ENCODE results near the gene CFAP74. TPM values are rescaled to one million over a fixed set of nuclear protein-coding genes. Genes with fewer than 3 reads are reported as not detected.

The CFAP74 gene
- total RNA-seq, 2 experiments from 2014 or later = 0.31 to 0.46 TPM

DNA sequence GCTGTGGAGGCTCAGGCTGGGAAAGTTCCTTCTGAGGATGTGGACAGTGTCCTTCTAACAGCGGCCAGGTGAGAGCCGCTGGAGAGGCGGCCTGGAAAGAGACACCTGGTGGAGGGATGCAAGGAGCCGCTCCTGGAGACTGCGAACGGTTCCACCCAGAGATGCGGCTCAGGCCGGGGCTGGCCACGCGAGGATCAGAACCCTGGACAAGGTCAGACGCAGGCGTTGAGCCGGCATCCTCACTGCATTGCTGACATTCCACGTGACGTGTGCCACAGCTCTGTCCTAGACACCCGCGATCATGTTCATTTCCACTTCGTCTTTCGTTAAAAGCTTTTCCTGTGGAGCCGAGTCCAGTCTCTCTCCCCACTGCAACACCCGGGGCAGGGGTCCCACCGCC, 28.8 kb downstream of the CFAP74 start:
- no peak overlapping the region for H3K27ac Mint-ChIP-seq
- DNase-seq = no peak
- H3K27me3 Mint-ChIP-seq = peaks cover 5% of the 10 kb centered on the region
- H3K36me3 Mint-ChIP-seq = no peaks in the 10 kb centered on the region
- H3K9me3 Mint-ChIP-seq = no peaks in the 10 kb centered on the region
- H3K4me3 Mint-ChIP-seq = no peak overlapping the region
- no peaks in the 10 kb centered on the region for H3K4me1 Mint-ChIP-seq

DNA sequence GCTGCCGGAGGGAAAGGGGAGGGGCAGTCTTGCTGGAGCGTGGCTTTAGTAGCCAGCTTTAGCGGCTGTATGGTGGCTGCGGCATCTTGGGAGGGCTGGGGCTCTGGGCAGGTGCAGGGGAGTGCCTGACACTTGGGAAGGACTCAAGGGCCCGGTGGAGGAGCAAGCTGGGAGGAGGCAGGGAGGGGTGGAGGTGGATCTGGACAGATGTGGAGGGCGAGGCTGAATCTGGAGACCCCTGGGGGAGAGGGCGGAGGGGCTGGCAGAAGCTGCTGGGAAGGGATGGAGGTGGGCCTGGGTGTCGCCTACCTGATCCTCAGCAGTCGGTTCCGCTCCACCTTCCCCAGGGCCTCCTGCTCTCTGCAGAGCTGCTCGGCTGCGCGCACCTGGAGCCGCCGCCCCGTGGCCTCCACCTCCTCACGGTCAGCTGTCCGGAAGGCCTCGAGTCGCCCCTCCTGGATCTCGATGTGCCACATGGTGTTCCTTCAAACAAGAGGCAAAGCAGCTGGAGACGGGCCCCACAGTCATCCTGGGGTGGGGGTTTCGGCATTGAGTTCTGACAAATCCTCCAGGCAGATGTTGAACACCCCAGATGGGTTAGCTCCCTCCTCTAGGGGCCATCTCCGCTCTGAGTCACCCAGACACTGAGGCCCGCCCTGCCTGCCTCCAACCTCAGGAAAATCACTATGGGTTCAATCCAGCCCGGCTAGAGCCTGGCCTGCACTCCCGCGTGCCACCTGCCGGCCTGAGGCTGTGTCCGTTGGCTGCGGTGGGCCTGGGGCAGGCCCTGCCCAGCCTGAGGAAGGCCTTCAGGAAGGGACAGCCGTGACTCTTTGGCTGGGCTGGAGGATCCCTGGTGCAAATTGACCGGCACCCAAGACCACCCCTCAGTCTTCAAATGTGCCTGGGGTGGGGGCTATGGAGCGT, 29.6 kb downstream of the CFAP74 start:
- no peak overlapping the region for H3K27ac Mint-ChIP-seq
- H3K4me1 Mint-ChIP-seq = no peaks in the 10 kb centered on the region
- no peak for DNase-seq
- H3K36me3 Mint-ChIP-seq = no peaks in the 10 kb centered on the region
- H3K9me3 Mint-ChIP-seq = no peaks in the 10 kb centered on the region
- no peak overlapping the region for H3K4me3 Mint-ChIP-seq
- peaks cover 5% of the 10 kb centered on the region for H3K27me3 Mint-ChIP-seq

- Mint-ChIP-seq H3K4me1 (no peaks in the 10 kb centered on the region), H3K27ac (no peak overlapping the region), H3K27me3 (peaks cover 5% of the 10 kb centered on the region), H3K4me3 (no peak overlapping the region), H3K36me3 (no peaks in the 10 kb centered on the region), H3K9me3 (no peaks in the 10 kb centered on the region)
- DNase-seq = no peak
Measured at GRCh38 chr1:1972976-1973715, 30.4 kb downstream of the CFAP74 start.

DNA sequence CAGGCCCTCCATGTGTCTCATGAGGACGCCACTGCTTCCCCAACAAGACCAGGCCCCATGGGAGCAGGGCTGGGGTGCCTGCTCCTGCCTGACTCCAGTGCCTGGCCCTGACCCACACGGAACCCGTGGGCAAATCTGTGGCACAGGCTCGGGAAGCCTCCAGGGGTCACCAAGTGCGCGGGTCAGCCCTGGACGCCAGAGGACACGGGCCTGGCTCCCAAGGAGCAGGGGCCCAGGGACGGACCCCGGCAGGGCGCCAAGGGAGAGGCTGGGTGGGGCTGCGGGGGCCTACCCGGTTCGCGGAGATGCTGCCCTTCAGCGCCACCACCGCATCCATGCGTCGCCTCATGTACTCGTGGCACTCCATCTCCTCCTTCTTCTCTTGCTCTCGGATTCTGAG, 31.9 kb downstream of the CFAP74 start:
- Mint-ChIP-seq H3K27ac (no peak overlapping the region), H3K27me3 (peaks cover 9% of the 10 kb centered on the region), H3K4me3 (no peak overlapping the region), H3K36me3 (no peaks in the 10 kb centered on the region), H3K4me1 (no peaks in the 10 kb centered on the region), H3K9me3 (no peaks in the 10 kb centered on the region)
- no peak for DNase-seq

DNA sequence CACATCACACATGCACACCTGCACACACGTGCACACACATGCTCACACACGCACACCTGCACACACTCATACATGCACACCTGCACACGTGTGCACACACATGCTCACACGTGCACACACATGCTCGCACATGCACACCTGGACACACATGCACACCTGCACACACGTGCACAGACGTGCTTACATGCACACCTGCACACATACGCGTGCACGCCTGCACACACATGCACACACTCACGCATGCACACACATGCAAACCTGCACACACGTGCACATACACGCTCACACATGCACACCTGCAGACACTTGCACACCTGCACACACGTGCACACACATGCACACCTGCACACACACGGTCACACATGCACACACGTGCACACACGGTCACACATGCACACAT, 32.6 kb downstream of the CFAP74 start:
- Mint-ChIP-seq H3K4me3 (no peak overlapping the region), H3K9me3 (no peaks in the 10 kb centered on the region), H3K4me1 (no peaks in the 10 kb centered on the region), H3K27me3 (peaks cover 10% of the 10 kb centered on the region), H3K36me3 (no peaks in the 10 kb centered on the region), H3K27ac (no peak overlapping the region)
- DNase-seq = no peak

GRCh38 chr1:1969953-1970716, 33.5 kb downstream of the CFAP74 start:
- H3K4me3 Mint-ChIP-seq = no peak overlapping the region
- H3K9me3 Mint-ChIP-seq = no peaks in the 10 kb centered on the region
- DNase-seq = no peak
- H3K27ac Mint-ChIP-seq = no peak overlapping the region
- no peaks in the 10 kb centered on the region for H3K36me3 Mint-ChIP-seq
- no peaks in the 10 kb centered on the region for H3K4me1 Mint-ChIP-seq
- peaks cover 13% of the 10 kb centered on the region for H3K27me3 Mint-ChIP-seq

GRCh38 chr1:1969505-1969900, 34.1 kb downstream of the CFAP74 start:
- Mint-ChIP-seq H3K9me3 (no peaks in the 10 kb centered on the region), H3K27me3 (peaks cover 13% of the 10 kb centered on the region), H3K27ac (no peak overlapping the region), H3K4me3 (no peak overlapping the region), H3K4me1 (no peaks in the 10 kb centered on the region), H3K36me3 (no peaks in the 10 kb centered on the region)
- DNase-seq = no peak

- Mint-ChIP-seq H3K27me3 (peaks cover 13% of the 10 kb centered on the region), H3K27ac (no peak overlapping the region), H3K36me3 (no peaks in the 10 kb centered on the region), H3K4me3 (no peak overlapping the region), H3K9me3 (no peaks in the 10 kb centered on the region), H3K4me1 (no peaks in the 10 kb centered on the region)
- no peak for DNase-seq
Measured at GRCh38 chr1:1968767-1969504, 34.6 kb downstream of the CFAP74 start.

DNA sequence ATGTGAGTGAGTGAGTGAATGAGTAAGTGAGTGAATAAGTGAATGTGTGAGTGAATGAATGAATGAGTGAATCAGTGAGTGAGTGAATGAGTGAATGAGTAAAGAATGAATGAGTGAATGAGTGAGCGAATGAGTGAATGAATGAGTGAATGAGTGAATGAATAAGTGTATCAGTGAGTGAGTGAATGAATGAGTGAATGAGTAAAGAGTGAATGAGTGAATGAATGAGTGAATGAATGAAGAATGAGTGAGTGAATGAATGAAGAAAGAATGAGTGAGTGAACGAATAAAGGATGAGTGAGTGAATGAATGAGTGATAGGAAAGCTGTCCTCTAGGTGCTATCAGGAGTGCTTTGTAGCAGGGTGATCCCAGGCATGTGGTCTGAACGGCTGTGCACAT, 35.7 kb downstream of the CFAP74 start:
- H3K4me3 Mint-ChIP-seq = no peak overlapping the region
- no peak overlapping the region for H3K27ac Mint-ChIP-seq
- no peaks in the 10 kb centered on the region for H3K9me3 Mint-ChIP-seq
- DNase-seq = no peak
- H3K4me1 Mint-ChIP-seq = no peaks in the 10 kb centered on the region
- peaks cover 8% of the 10 kb centered on the region for H3K27me3 Mint-ChIP-seq
- no peaks in the 10 kb centered on the region for H3K36me3 Mint-ChIP-seq

DNA sequence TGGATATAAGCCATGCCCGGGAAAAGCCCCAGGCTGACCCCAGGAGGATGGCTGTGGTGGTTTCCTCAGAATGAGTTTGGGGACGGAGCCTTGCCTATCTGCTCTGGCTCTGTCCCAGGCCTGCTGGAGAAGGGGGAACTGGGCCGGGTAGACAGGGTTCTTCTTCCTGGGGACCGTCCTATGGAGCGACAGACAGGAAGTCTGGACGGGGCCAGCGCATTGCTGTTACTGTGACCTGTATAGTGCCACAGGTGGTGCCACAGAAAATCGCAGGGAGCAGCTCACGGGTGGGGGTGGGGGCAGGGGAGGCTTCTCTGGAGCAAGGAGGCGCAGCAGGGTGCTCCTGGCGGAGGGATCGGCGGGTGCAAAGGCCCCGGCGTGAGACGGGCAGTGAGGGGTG, 36.4 kb downstream of the CFAP74 start:
- Mint-ChIP-seq H3K36me3 (no peaks in the 10 kb centered on the region), H3K27me3 (peaks cover 12% of the 10 kb centered on the region), H3K4me3 (no peak overlapping the region), H3K9me3 (no peaks in the 10 kb centered on the region), H3K27ac (no peak overlapping the region), H3K4me1 (no peaks in the 10 kb centered on the region)
- no peak for DNase-seq

GRCh38 chr1:1966071-1966740, 37.4 kb downstream of the CFAP74 start:
- Mint-ChIP-seq H3K4me3 (no peak overlapping the region), H3K27me3 (peaks cover 19% of the 10 kb centered on the region), H3K4me1 (no peaks in the 10 kb centered on the region), H3K36me3 (no peaks in the 10 kb centered on the region), H3K27ac (no peak overlapping the region), H3K9me3 (no peaks in the 10 kb centered on the region)
- DNase-seq = no peak

DNA sequence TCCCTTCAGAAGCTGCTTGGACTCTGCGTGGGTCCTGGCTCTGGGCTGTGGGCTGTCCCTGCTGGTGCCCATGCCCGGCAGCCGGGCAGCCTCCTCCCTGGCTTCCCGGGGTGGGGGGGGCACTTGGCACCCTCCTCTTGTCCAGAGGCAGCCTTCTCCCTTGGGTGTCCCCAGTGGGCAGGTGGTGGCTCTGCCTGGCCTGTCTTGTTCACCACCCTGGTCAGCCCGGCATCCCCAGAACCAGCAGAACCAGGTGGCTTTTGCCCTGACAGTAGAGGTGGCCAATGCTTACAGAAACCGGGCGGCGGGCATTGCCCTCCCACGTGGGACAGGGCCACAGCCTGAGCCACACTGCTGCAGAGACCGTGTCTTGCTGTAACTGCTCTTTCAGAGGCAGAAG, 38.0 kb downstream of the CFAP74 start:
- no peaks in the 10 kb centered on the region for H3K9me3 Mint-ChIP-seq
- no peak overlapping the region for H3K4me3 Mint-ChIP-seq
- H3K4me1 Mint-ChIP-seq = no peaks in the 10 kb centered on the region
- no peak for DNase-seq
- H3K36me3 Mint-ChIP-seq = no peaks in the 10 kb centered on the region
- H3K27ac Mint-ChIP-seq = no peak overlapping the region
- peaks cover 26% of the 10 kb centered on the region for H3K27me3 Mint-ChIP-seq

- Mint-ChIP-seq H3K27me3 (peaks cover 32% of the 10 kb centered on the region), H3K4me1 (peaks cover 2% of the 10 kb centered on the region), H3K36me3 (no peaks in the 10 kb centered on the region), H3K4me3 (no peak overlapping the region), H3K9me3 (no peaks in the 10 kb centered on the region), H3K27ac (no peak overlapping the region)
- no peak for DNase-seq
Measured at GRCh38 chr1:1964811-1965210, 38.8 kb downstream of the CFAP74 start.

GRCh38 chr1:1963570-1963969, 40.0 kb downstream of the CFAP74 start:
- Mint-ChIP-seq H3K27ac (no peak overlapping the region), H3K27me3 (peaks cover 44% of the 10 kb centered on the region), H3K4me3 (no peak overlapping the region), H3K9me3 (no peaks in the 10 kb centered on the region), H3K4me1 (peaks cover 7% of the 10 kb centered on the region), H3K36me3 (no peaks in the 10 kb centered on the region)
- DNase-seq = no peak
